ENCODE measurements around the gene HNRNPH1.
"Not testable (repeated sequence)": the region's sequence is repeated elsewhere in the genome, so short reads cannot be mapped to it uniquely, and the experiment has no call there.

- TF ChIP-seq CTCF (IDR thresholded peaks at IDR 0.05; ENCODE audit: low read depth, low read length, poor library complexity, severe bottlenecking); EZH2phosphoT487 (IDR thresholded peaks at IDR 0.05; ENCODE audit: borderline replicate concordance, low read length): not testable (repeated sequence)
Measured at GRCh38 chr5:179639296-179639695, 15.8 kb upstream of the HNRNPH1 start.
